Prostate gland (tissue), 2 donors: ENCODE data around the gene NEK6. TPM values are rescaled to one million over a fixed set of nuclear protein-coding genes. Genes with fewer than 3 reads are reported as not detected.

Experiments used
- DNase-seq: peaks from one replicate; pipeline ENCODE4 v3.0.0-alpha.2; 2019; ENCODE audit warnings: low spot score
- H3K27ac ChIP-seq, 2 donors: fragments of 200-600 bp; sonication (generic); 2 replicates each; pipeline ENCODE4 v1.5.1; 2017 to 2019
- H3K27me3 ChIP-seq: fragments of 200-600 bp; sonication (generic); replicated peaks from 2 replicates; pipeline ENCODE4 v1.5.1; 2019; ENCODE audit not compliant: insufficient read depth
- H3K36me3 ChIP-seq, 2 donors: fragments of 200-600 bp; sonication (generic); 1 replicate in 1 of 2; 2 replicates in 1 of 2; pipeline versions ENCODE4 v1.5.1 to v1.8.1; 2017 to 2019
- H3K4me1 ChIP-seq: fragments of 200-600 bp; sonication (generic); replicated peaks from 2 replicates; pipeline ENCODE4 v1.5.1; 2019
- H3K4me3 ChIP-seq, 2 donors: fragments of 200-600 bp; sonication (generic); 2 replicates each; pipeline ENCODE4 v1.5.1; 2017 to 2019
- H3K9me3 ChIP-seq: fragments of 200-600 bp; sonication (generic); 2 replicates; pipeline ENCODE4 v1.5.1; 2017
- CTCF ChIP-seq, 4 experiments: fragments of 200-600 bp in 2 of 4; fragments of 450-650 bp in 2 of 4; sonication (generic) in 2 of 4; IDR thresholded peaks; 1 replicate in 3 of 4; 2 replicates in 1 of 4; pipeline ENCODE4 v1.5.1; 2016 to 2019; ENCODE audit warnings: antibody characterized with exemption in 4 of 4, mild to moderate bottlenecking in 2 of 4, moderate library complexity in 2 of 4
- POLR2A ChIP-seq: fragments of 450-650 bp; IDR thresholded peaks from one replicate; pipeline ENCODE4 v1.6.1; 2016; ENCODE audit warnings: antibody characterized with exemption, mild to moderate bottlenecking
- POLR2AphosphoS5 ChIP-seq: sonication (generic); formaldehyde crosslinking; IDR thresholded peaks from one replicate; pipeline ENCODE4 v1.6.1; 2017; ENCODE audit warnings: antibody characterized with exemption
- WGBS: methylation state at CpG from one replicate; pipeline ENCODE4 v1.1.5; 2018; 5-methylcytosine and 5-hydroxymethylcytosine counted together
- intact Hi-C: fragments of 100-400 bp; cut with DNase I; formaldehyde crosslinking; loops from one replicate; pipeline ENCODE4 v1.14.2; 2022
- total RNA-seq, 2 donors: library from RNA; depleted of rRNA; stranded (reverse); fragments of >200 nt; gene quantifications; one replicate each; pipeline ENCODE4 v1.1.0, GENCODE V29; 2016

Gene NEK6
- total RNA-seq, 2 donors from 2014 or later, result 32.3 to 44.2 TPM

GRCh38 chr9:124357721-124358361 is 100.1 kb downstream of the NEK6 start:
- WGBS, result 84% methylated on average over 13 of the region's 13 CpGs
- no peaks in the 10 kb centered on the region for H3K36me3 ChIP-seq
- intact Hi-C loops, result no loop called here
- no peaks in the 10 kb centered on the region for H3K27me3 ChIP-seq
- H3K27ac ChIP-seq, result no peak overlapping the region
- TF ChIP-seq POLR2A, result no peak
- no peak for TF ChIP-seq CTCF (IDR thresholded peaks at IDR 0.05)
- no peak for TF ChIP-seq POLR2AphosphoS5
- H3K9me3 ChIP-seq, result no peaks in the 10 kb centered on the region
- H3K4me3 ChIP-seq, result no peak overlapping the region
- H3K4me1 ChIP-seq, result no peaks in the 10 kb centered on the region
- DNase-seq, result no peak

GRCh38 chr9:124358631-124359030 is 100.9 kb downstream of the NEK6 start:
- no peaks in the 10 kb centered on the region for H3K36me3 ChIP-seq
- no peak overlapping the region for H3K4me3 ChIP-seq
- no peak overlapping the region for H3K27ac ChIP-seq
- H3K27me3 ChIP-seq, result no peaks in the 10 kb centered on the region
- no peaks in the 10 kb centered on the region for H3K4me1 ChIP-seq
- no peaks in the 10 kb centered on the region for H3K9me3 ChIP-seq
- 96% methylated on average over 13 of the region's 13 CpGs for WGBS
- no peak for DNase-seq
- intact Hi-C loops, result no loop called here
- TF ChIP-seq CTCF (IDR thresholded peaks at IDR 0.05), result no peak
- no peak for TF ChIP-seq POLR2A
- TF ChIP-seq POLR2AphosphoS5, result no peak

GRCh38 chr9:124359426-124359825 is 101.7 kb downstream of the NEK6 start:
- 96% methylated on average over 6 of the region's 6 CpGs for WGBS
- intact Hi-C loops, result no loop called here
- H3K4me1 ChIP-seq, result no peaks in the 10 kb centered on the region
- H3K4me3 ChIP-seq, result no peak overlapping the region
- no peak for DNase-seq
- H3K36me3 ChIP-seq, result no peaks in the 10 kb centered on the region
- H3K27ac ChIP-seq, result no peak overlapping the region
- no peaks in the 10 kb centered on the region for H3K9me3 ChIP-seq
- H3K27me3 ChIP-seq, result no peaks in the 10 kb centered on the region
- TF ChIP-seq POLR2AphosphoS5 (no peak), POLR2A (no peak), CTCF (IDR thresholded peaks at IDR 0.05) (no peak)

GRCh38 chr9:124359855-124360678 is 102.3 kb downstream of the NEK6 start:
- Histone ChIP-seq H3K27ac (no peak overlapping the region), H3K9me3 (no peaks in the 10 kb centered on the region), H3K36me3 (no peaks in the 10 kb centered on the region), H3K4me3 (no peak overlapping the region), H3K4me1 (no peaks in the 10 kb centered on the region), H3K27me3 (no peaks in the 10 kb centered on the region)
- 89% methylated on average over 11 of the region's 11 CpGs for WGBS
- intact Hi-C loops, result no loop called here
- no peak for TF ChIP-seq CTCF (IDR thresholded peaks at IDR 0.05)
- TF ChIP-seq POLR2AphosphoS5, result no peak
- TF ChIP-seq POLR2A, result no peak
- no peak for DNase-seq
